ENCODE data around the gene RNASEH1.

The RNASEH1 gene

GRCh38 chr2:3558205-3559014 is at the start of gene RNASEH1:
TSS of gene RNASEH1 (minus strand) at chr2:3558333. CDS start at chr2:3558260, 73 bp downstream.
- TF ChIP-seq MYC (IDR thresholded peaks at IDR 0.05; ENCODE audit: low read depth, low read length) = peak; percentile 88
- no peak for TF ChIP-seq CTCF (IDR thresholded peaks at IDR 0.05; ENCODE audit: low read depth, low read length)
- TF ChIP-seq MAX (IDR thresholded peaks at IDR 0.05; ENCODE audit: low read depth, low read length) = peak; percentile 92
- peak; percentile 75 for TF ChIP-seq POLR2A (IDR thresholded peaks at IDR 0.05; ENCODE audit: extremely low read depth, insufficient read length)
- DNase-seq (ENCODE audit: low read depth) = peak; percentile 100
- H3K4me3 ChIP-seq (ENCODE audit: low read depth, low read length) = peak within 1 kb of the TSS; percentile 84

- H3K4me3 ChIP-seq (ENCODE audit: low read depth, low read length) = no peak overlapping the region
- no peak for TF ChIP-seq POLR2A (IDR thresholded peaks at IDR 0.05; ENCODE audit: extremely low read depth, insufficient read length)
- no peak for DNase-seq (ENCODE audit: low read depth)
Measured at GRCh38 chr2:3606370-3607201, 48.5 kb upstream of the RNASEH1 start.

GRCh38 chr2:3606028-3606369 is 47.9 kb upstream of the RNASEH1 start:
- TF ChIP-seq CTCF (IDR thresholded peaks at IDR 0.05; ENCODE audit: low read depth, low read length) = no peak
- TF ChIP-seq MYC (IDR thresholded peaks at IDR 0.05; ENCODE audit: low read depth, low read length) = no peak
- no peak for TF ChIP-seq POLR2A (IDR thresholded peaks at IDR 0.05; ENCODE audit: extremely low read depth, insufficient read length)
- no peak for TF ChIP-seq MAX (IDR thresholded peaks at IDR 0.05; ENCODE audit: low read depth, low read length)
- no peak overlapping the region for H3K4me3 ChIP-seq (ENCODE audit: low read depth, low read length)

GRCh38 chr2:3604991-3605961 is 47.1 kb upstream of the RNASEH1 start:
- H3K4me3 ChIP-seq (ENCODE audit: low read depth, low read length) = no peak overlapping the region
- DNase-seq (ENCODE audit: low read depth) = peak; percentile 87
- TF ChIP-seq POLR2A (IDR thresholded peaks at IDR 0.05; ENCODE audit: extremely low read depth, insufficient read length) = no peak
- TF ChIP-seq MAX (IDR thresholded peaks at IDR 0.05; ENCODE audit: low read depth, low read length) = peak; percentile 43

More at GRCh38 chr2:3606028-3606369, 47.9 kb upstream of the RNASEH1 start:
- DNase-seq (ENCODE audit: low read depth) = no peak

GRCh38 chr2:3604207-3604877 is 46.2 kb upstream of the RNASEH1 start:
- H3K4me3 ChIP-seq (ENCODE audit: low read depth, low read length) = no peak overlapping the region
- DNase-seq (ENCODE audit: low read depth) = no peak
- TF ChIP-seq MAX (IDR thresholded peaks at IDR 0.05; ENCODE audit: low read depth, low read length) (no peak), MYC (IDR thresholded peaks at IDR 0.05; ENCODE audit: low read depth, low read length) (no peak), POLR2A (IDR thresholded peaks at IDR 0.05; ENCODE audit: extremely low read depth, insufficient read length) (no peak), CTCF (IDR thresholded peaks at IDR 0.05; ENCODE audit: low read depth, low read length) (no peak)

Measured in NB4 (cell line).